Measurements from ENCODE around the gene XYLT2. TPM values are rescaled to one million over a fixed set of nuclear protein-coding genes. Genes with fewer than 3 reads are reported as not detected.

Gene XYLT2
- total and polyA plus RNA-seq, 9 of the 15 experiments (the other 6 are each of a cell fraction or from before 2014, with no cell fraction given): 0.63 to 9.1 (median 4.3) TPM

- TF ChIP-seq THRB (CRISPR knock-in tag; conservative IDR thresholded peaks at IDR 0.05): 0 out of 2 replicates have a peak, but pooled peaks have one; percentile 23
- peak; percentile 88; the same call in 1 of the 2 replicates for TF ChIP-seq ZNF76 (CRISPR knock-in tag; IDR thresholded peaks at IDR 0.05; ENCODE audit: borderline replicate concordance)
- no peak for TF ChIP-seq USF2 (CRISPR knock-in tag; IDR thresholded peaks at IDR 0.05)
- peak; percentile 64; the same call in 1 of the 2 replicates for TF ChIP-seq DIDO1 (tag; IDR thresholded peaks at IDR 0.05; ENCODE audit: low read depth)
- TF ChIP-seq BDP1 (IDR thresholded peaks at IDR 0.05; ENCODE audit: insufficient read depth, insufficient read length): no peak
- TF ChIP-seq NCOA4 (IDR thresholded peaks at IDR 0.05; ENCODE audit: partially characterized antibody): no peak
- TF ChIP-seq XRCC4 (IDR thresholded peaks at IDR 0.05; ENCODE audit: extremely low read depth, insufficient read depth, insufficient read length): no peak
- TF ChIP-seq CGGBP1 (CRISPR knock-in tag; IDR thresholded peaks at IDR 0.05): no peak
- TF ChIP-seq RBM22 (IDR thresholded peaks at IDR 0.05; ENCODE audit: low read depth, low read length, poor library complexity, severe bottlenecking): no peak
- TF ChIP-seq ZBTB12 (CRISPR knock-in tag; IDR thresholded peaks at IDR 0.05): no peak
- TF ChIP-seq STAG1 (CRISPR knock-in tag; IDR thresholded peaks at IDR 0.05; ENCODE audit: borderline replicate concordance): no peak
- no peak for TF ChIP-seq HMGN3 (IDR thresholded peaks at IDR 0.05; ENCODE audit: borderline replicate concordance, extremely low read depth, insufficient read length, low read depth, low read length)
- no peak for TF ChIP-seq CREB3L1 (IDR thresholded peaks at IDR 0.05; ENCODE audit: borderline replicate concordance, low read depth)
- no peak for TF ChIP-seq KLF16 (IDR thresholded peaks at IDR 0.05)
- TF ChIP-seq ZNF24 (IDR thresholded peaks at IDR 0.05): no peak
- peak; percentile 32; the same call in 1 of the 2 replicates for TF ChIP-seq ZNF165 (CRISPR knock-in tag; IDR thresholded peaks at IDR 0.05; ENCODE audit: borderline replicate concordance)
Measured at GRCh38 chr17:50319306-50320004, 26.5 kb upstream of the XYLT2 start (continued).

Data from K562 (cell line).